HG02610 (cell line): ENCODE results near the gene NME7.
A peak's percentile ranks its signal among the peaks of the same experiment; 100 is the strongest.
"Not testable (repeated sequence)": the region's sequence is repeated elsewhere in the genome, so short reads cannot be mapped to it uniquely, and the experiment has no call there.

Source experiments
- ATAC-seq: cut with Tn5 transposase; IDR thresholded peaks from one replicate; pipeline ENCODE4 v1.9.1; 2021; ENCODE audit warnings: mild to moderate bottlenecking, moderate library complexity; ENCODE audit not compliant: unreplicated experiment

Gene NME7

GRCh38 chr1:169367686-169368405 lies at the start of gene NME7, which contains the start of gene BLZF1:
Gene NME7, minus strand, starts transcription at chr1:169367797. Its CDS starts 87 bp downstream, at chr1:169367710.
Gene BLZF1, plus strand, starts transcription at chr1:169368195. Its CDS starts 1,328 bp downstream, at chr1:169369523.
- peak; percentile 96 for ATAC-seq

GRCh38 chr1:169414952-169415351 lies 47.4 kb upstream of the NME7 start:
- ATAC-seq, result no peak

- not testable (repeated sequence) for ATAC-seq
These were observed 40.7 kb upstream of the NME7 start for GRCh38 chr1:169408340-169408739.

- not testable (repeated sequence) for ATAC-seq
These were observed 35.0 kb upstream of the NME7 start for GRCh38 chr1:169402578-169402977.

GRCh38 chr1:169395955-169396354 lies 28.4 kb upstream of the NME7 start:
- no peak for ATAC-seq

GRCh38 chr1:169392406-169392805 lies 24.8 kb upstream of the NME7 start:
- ATAC-seq, result no peak

- peak; percentile 92 for ATAC-seq
These were observed 22.7 kb upstream of the NME7 start for GRCh38 chr1:169390303-169390702.

GRCh38 chr1:169387399-169387798 lies 19.8 kb upstream of the NME7 start:
- no peak for ATAC-seq

- ATAC-seq, result no peak
These were observed 15.9 kb upstream of the NME7 start for GRCh38 chr1:169383449-169383848.

GRCh38 chr1:169381162-169381561 lies 13.6 kb upstream of the NME7 start:
- no peak for ATAC-seq

GRCh38 chr1:169371404-169371803 lies 3.8 kb upstream of the NME7 start:
- ATAC-seq, result no peak

GRCh38 chr1:169368406-169368769 lies 791 bp upstream of the NME7 start:
- ATAC-seq, result no peak

- ATAC-seq, result no peak
These were observed 406 bp downstream of the NME7 start for GRCh38 chr1:169367096-169367685.

- no peak for ATAC-seq
These were observed 2.6 kb downstream of the NME7 start for GRCh38 chr1:169364948-169365347.

GRCh38 chr1:169363046-169363730 lies 4.4 kb downstream of the NME7 start:
- ATAC-seq, result peak; percentile 55

- ATAC-seq, result no peak
These were observed 6.3 kb downstream of the NME7 start for GRCh38 chr1:169361281-169361680.

- ATAC-seq, result no peak
These were observed 7.2 kb downstream of the NME7 start for GRCh38 chr1:169360415-169360814.

GRCh38 chr1:169348383-169349036 lies 19.1 kb downstream of the NME7 start:
- no peak for ATAC-seq

- ATAC-seq, result no peak
These were observed 19.8 kb downstream of the NME7 start for GRCh38 chr1:169347688-169348382.

GRCh38 chr1:169346036-169346589 lies 21.5 kb downstream of the NME7 start:
- no peak for ATAC-seq

GRCh38 chr1:169345511-169345910 lies 22.1 kb downstream of the NME7 start:
- no peak for ATAC-seq
